Measurements from ENCODE around the gene C3orf49.

DNA sequence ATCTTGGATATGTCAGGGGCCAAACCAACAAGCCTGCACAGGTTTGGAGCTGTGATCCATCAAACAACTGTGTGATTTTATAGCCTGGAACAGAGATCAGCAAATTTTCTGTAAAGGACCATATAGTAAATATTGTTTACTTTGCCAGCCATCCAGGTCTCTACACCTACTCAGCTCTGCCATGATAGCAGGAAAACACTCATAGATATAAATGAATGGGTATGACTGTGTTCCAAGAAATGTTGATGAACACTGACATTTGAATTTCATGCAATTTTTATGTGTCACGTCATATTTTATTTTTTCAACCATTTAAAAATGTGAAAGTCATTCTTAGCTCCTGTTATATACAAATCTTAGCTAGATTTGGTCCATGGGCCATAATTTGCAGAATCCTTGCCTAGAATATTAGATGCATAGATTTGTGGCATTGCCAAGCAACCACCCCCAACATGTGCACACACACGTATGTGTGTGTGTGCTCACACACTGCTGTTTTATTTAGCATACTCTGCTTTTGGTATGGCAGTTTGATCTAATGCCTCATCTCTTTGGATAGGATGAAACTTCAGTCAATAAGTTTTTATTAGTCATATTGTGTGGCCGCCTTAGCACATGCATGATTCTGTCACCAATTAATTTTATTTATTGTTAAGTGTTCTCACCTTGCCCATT is 51.0 kb downstream of the C3orf49 start:
- TF ChIP-seq, protein P1, sequence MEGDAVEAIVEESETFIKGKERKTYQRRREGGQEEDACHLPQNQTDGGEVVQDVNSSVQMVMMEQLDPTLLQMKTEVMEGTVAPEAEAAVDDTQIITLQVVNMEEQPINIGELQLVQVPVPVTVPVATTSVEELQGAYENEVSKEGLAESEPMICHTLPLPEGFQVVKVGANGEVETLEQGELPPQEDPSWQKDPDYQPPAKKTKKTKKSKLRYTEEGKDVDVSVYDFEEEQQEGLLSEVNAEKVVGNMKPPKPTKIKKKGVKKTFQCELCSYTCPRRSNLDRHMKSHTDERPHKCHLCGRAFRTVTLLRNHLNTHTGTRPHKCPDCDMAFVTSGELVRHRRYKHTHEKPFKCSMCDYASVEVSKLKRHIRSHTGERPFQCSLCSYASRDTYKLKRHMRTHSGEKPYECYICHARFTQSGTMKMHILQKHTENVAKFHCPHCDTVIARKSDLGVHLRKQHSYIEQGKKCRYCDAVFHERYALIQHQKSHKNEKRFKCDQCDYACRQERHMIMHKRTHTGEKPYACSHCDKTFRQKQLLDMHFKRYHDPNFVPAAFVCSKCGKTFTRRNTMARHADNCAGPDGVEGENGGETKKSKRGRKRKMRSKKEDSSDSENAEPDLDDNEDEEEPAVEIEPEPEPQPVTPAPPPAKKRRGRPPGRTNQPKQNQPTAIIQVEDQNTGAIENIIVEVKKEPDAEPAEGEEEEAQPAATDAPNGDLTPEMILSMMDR (conservative IDR thresholded peaks at IDR 0.05; ENCODE audit: low read depth, low read length), result no peak
- TF ChIP-seq EZH2phosphoT487 (IDR thresholded peaks at IDR 0.05; ENCODE audit: borderline replicate concordance, low read length) (no peak), EZH2 (IDR thresholded peaks at IDR 0.05; ENCODE audit: low read length, unreplicated experiment) (no peak)

All from PC-3 (cell line).